A673 (cell line): Measurements from ENCODE around the gene KIF4B.

Experiments
- EZH2 ChIP-seq: fragments of 200-600 bp; sonication (generic); IDR thresholded peaks from 2 replicates; pipeline ENCODE4 v1.6.1; 2017; ENCODE audit warnings: borderline replicate concordance, low read depth, mild to moderate bottlenecking, mixed read lengths, antibody characterized with exemption, low read length; ENCODE audit not compliant: poor library complexity, severe bottlenecking
- TF ChIP-seq, protein P1 (sequence below): fragments of 300-800, 200-600 bp; sonication (generic); conservative IDR thresholded peaks from 2 replicates; pipeline ENCODE4 v1.5.1; 2017; ENCODE audit warnings: low read depth, mild to moderate bottlenecking, antibody characterized with exemption, low read length, moderate library complexity, mixed read lengths

DNA sequence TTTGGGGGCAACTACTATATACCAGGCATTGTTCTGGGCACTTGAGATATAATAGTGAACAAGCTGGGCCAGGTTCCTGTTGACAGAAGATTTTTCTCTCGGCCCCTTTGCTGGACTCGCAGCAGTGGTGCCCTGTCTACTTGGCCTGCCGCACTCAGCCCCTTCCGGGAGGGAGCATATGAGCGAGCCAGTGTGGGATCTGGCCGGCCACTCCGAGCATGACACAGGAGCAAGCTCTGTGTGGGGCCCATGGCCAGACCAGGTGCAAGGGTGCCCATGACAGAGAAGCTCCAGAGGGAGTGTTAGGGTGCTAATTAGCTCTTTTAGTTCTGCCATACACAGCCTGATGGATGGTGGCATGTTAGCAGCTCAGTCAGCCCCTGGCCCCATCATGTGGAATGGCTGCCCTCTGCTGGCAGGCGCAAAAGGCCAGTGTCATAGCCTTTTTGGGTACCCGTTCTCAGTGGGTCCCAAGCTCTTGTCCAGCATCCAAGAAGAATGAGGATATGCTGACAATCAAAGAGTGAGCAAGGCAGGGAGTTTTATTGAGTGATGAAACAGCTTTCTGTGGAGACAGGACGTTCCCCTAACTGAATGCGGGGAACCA lies 9.3 kb upstream of the KIF4B start:
- TF ChIP-seq, protein P1, sequence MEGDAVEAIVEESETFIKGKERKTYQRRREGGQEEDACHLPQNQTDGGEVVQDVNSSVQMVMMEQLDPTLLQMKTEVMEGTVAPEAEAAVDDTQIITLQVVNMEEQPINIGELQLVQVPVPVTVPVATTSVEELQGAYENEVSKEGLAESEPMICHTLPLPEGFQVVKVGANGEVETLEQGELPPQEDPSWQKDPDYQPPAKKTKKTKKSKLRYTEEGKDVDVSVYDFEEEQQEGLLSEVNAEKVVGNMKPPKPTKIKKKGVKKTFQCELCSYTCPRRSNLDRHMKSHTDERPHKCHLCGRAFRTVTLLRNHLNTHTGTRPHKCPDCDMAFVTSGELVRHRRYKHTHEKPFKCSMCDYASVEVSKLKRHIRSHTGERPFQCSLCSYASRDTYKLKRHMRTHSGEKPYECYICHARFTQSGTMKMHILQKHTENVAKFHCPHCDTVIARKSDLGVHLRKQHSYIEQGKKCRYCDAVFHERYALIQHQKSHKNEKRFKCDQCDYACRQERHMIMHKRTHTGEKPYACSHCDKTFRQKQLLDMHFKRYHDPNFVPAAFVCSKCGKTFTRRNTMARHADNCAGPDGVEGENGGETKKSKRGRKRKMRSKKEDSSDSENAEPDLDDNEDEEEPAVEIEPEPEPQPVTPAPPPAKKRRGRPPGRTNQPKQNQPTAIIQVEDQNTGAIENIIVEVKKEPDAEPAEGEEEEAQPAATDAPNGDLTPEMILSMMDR, result peak; percentile 62
- TF ChIP-seq EZH2, result no peak
